ENCODE data around the gene ANO8. TPM values are rescaled to one million over a fixed set of nuclear protein-coding genes. Genes with fewer than 3 reads are reported as not detected.

Gene ANO8
- polyA plus RNA-seq, 1 of the 3 experiments (the other 2 are of a cell fraction), result 7.8 TPM

GRCh38 chr19:17304386-17305215, 30.1 kb downstream of the ANO8 start:
- Histone ChIP-seq H3F3A (replicated peaks; ENCODE audit: insufficient read depth) (peaks cover 18% of the 10 kb centered on the region), H3K79me2 (ENCODE audit: insufficient read depth) (peaks cover 24% of the 10 kb centered on the region), H2AFZ (ENCODE audit: low read depth) (no peak overlapping the region), H3K4me1 (ENCODE audit: control insufficient read depth in 1 of 2, insufficient read depth in 2 of 2, low read depth in 1 of 2, low read length in 1 of 2) (peaks cover 12 to 30% of the 10 kb centered on the region in 2 experiments; a peak in 3 of 4 replicates), H3K4me3 (ENCODE audit: low read depth in 2 of 2, low read length in 1 of 2) (0 out of 4 replicates have a peak overlapping the region, but pooled peaks of 1 of the 2 experiments have one; percentile 73), H3K27me3 (ENCODE audit: insufficient read depth) (no peaks in the 10 kb centered on the region), H3K9me3 (no peaks in the 10 kb centered on the region), H3K36me3 (replicated peaks in 1 of 2; ENCODE audit: control insufficient read depth in 1 of 2, insufficient read depth in 2 of 2, low read length in 1 of 2) (no peaks in the 10 kb centered on the region), H3K27ac (ENCODE audit: low read depth in 2 of 2, low read length in 1 of 2) (peak overlapping the region; percentile 12 to 84; a peak in 3 of 4 replicates), H3K9ac (no peak overlapping the region), H3K9me2 (no peaks in the 10 kb centered on the region), H4K20me1 (ENCODE audit: insufficient read depth) (no peaks in the 10 kb centered on the region), H3K4me2 (peak overlapping the region; percentile 92)
- ChIA-PET POLR2A (interaction anchor here (0.8 to 1.6 kb wide), 5 partner anchors 12 to 90 kb away, joined by 3 to 7 read pairs (median 4); partner anchors contain the start of gene USE1), CTCF (interaction anchor here (0.7 to 2.1 kb wide), 12 partner anchors 11 to 252 kb away, joined by 3 to 20 read pairs (median 3); no protein-coding TSS in a partner anchor)
- TF ChIP-seq ZBTB33 (IDR thresholded peaks at IDR 0.05; ENCODE audit: borderline replicate concordance, low read depth), result no peak
- no peak for TF ChIP-seq EZH2phosphoT487 (IDR thresholded peaks at IDR 0.05; ENCODE audit: borderline replicate concordance, low read depth)
- no peak for TF ChIP-seq CHD2 (IDR thresholded peaks at IDR 0.05; ENCODE audit: low read length, partially characterized antibody)
- TF ChIP-seq NFIC (IDR thresholded peaks at IDR 0.05; ENCODE audit: borderline replicate concordance), result peak; percentile 8; the same call in 1 of the 2 replicates
- WGBS (ENCODE audit: low lambda C conversion rate), result 70% methylated on average over 10 of the region's 12 CpGs
- DNase-seq, result no peak

- no peaks in the 10 kb centered on the region for H3K36me3 ChIP-seq (replicated peaks in 1 of 2; ENCODE audit: control insufficient read depth in 1 of 2, insufficient read depth in 2 of 2, low read length in 1 of 2)
- no peaks in the 10 kb centered on the region for H3K9me3 ChIP-seq
- ChIA-PET CTCF (interaction anchor here (0.7 to 2.5 kb wide), 5 partner anchors 11 to 82 kb away, joined by 3 to 17 read pairs (median 5); no protein-coding TSS in a partner anchor), POLR2A (interaction anchor here (0.7 to 1.2 kb wide), 3 partner anchors 11 to 517 kb away, joined by 3 read pairs; partner anchors contain the start of gene USE1)
- no peaks in the 10 kb centered on the region for H3K9me2 ChIP-seq
- TF ChIP-seq SIN3A (IDR thresholded peaks at IDR 0.05; ENCODE audit: borderline replicate concordance, low read depth, low read length), result no peak
- peaks cover 18% of the 10 kb centered on the region for H3F3A ChIP-seq (replicated peaks; ENCODE audit: insufficient read depth)
- peak overlapping the region; percentile 90; the same call in 1 of the 2 replicates for H2AFZ ChIP-seq (ENCODE audit: low read depth)
- H4K20me1 ChIP-seq (ENCODE audit: insufficient read depth), result no peaks in the 10 kb centered on the region
- H3K79me2 ChIP-seq (ENCODE audit: insufficient read depth), result peaks cover 21% of the 10 kb centered on the region
- no peak overlapping the region for H3K9ac ChIP-seq
- peak overlapping the region; percentile 87 for H3K4me2 ChIP-seq
- H3K27ac ChIP-seq (ENCODE audit: low read depth in 2 of 2, low read length in 1 of 2), result peak overlapping the region in 1 of 2 experiments; percentile 51; a peak in 1 of 4 replicates
- no peaks in the 10 kb centered on the region for H3K27me3 ChIP-seq (ENCODE audit: insufficient read depth)
- peaks cover 12 to 30% of the 10 kb centered on the region in 2 experiments; a peak in 3 of 4 replicates for H3K4me1 ChIP-seq (ENCODE audit: control insufficient read depth in 1 of 2, insufficient read depth in 2 of 2, low read depth in 1 of 2, low read length in 1 of 2)
- DNase-seq, result no peak
- WGBS (ENCODE audit: low lambda C conversion rate), result 86% methylated on average over 10 of the region's 12 CpGs
- no peak overlapping the region for H3K4me3 ChIP-seq (ENCODE audit: low read depth in 2 of 2, low read length in 1 of 2)
These were observed 30.8 kb downstream of the ANO8 start for GRCh38 chr19:17303940-17304267.

All from SK-N-SH (cell line).